ENCODE data around the gene TLE1. TPM values are rescaled to one million over a fixed set of nuclear protein-coding genes. Genes with fewer than 3 reads are reported as not detected.
"Not testable (repeated sequence)": the region's sequence is repeated elsewhere in the genome, so short reads cannot be mapped to it uniquely, and the experiment has no call there.

Gene TLE1
- 65.2 TPM for total RNA-seq

DNA sequence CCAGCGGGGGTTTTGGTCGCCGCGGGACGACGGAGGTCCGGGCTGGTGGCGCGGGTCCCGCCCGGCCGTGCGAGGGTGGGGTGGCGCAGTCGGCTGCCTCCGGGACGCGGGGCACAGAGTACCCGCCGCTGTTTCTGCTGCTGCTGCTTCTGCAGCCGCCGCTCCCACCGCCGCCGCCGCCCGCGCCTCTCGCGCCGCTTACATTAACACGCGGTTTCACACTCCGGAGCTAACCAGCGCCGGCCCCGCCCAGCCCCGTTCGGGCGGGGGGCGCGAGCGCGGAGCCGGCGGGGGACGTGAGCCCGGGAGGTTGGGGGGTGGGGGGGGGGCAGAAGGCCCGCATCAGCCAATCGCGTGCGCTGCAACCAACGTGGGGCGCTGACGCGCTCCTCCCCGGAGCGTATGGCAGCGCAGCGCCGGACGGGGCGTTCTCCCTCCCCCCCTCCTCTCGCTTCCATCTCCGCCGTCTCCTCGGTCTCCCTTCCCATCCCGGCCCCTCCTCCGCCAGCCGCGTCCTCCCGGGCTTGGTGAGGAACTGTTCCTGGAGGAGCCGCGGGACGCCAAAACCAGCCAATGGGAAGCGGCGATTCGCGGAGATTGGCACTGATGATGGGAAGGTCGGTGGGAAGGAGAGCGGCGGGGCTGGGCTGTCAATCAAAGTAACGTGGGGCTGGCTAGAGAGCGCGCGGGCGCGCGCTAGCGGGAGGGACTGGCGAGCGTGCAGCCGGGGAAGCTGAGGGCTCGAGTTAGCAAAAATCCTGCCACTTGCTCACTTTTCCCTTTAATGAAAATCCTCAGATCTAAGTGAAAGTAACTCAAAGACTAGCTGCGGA, at the start of gene TLE1:
Gene TLE1 (minus strand): TSS at position 205 of the 833 bp plus-strand sequence. CDS start 1,307 bp downstream, outside the sequence.
- H3K9ac ChIP-seq (ENCODE audit: low read depth in 1 of 3, low read length in 3 of 3): peak within 1 kb of the TSS; percentile 77 to 88 (median 82)
- peaks cover 0 to 8% (median 3%) of the 10 kb centered on the region in 3 donors for H3K36me3 ChIP-seq (ENCODE audit: control insufficient read depth in 3 of 3, insufficient read depth in 3 of 3, low read length in 3 of 3)
- H3K4me1 ChIP-seq (ENCODE audit: control insufficient read depth in 3 of 3, insufficient read depth in 3 of 3, low read length in 3 of 3): peaks cover 22 to 31% (median 30%) of the 10 kb centered on the region in 3 donors
- peak within 1 kb of the TSS; percentile 79 to 86 (median 82) for H3K4me3 ChIP-seq (ENCODE audit: low read length in 3 of 3)
- H3K9me3 ChIP-seq (ENCODE audit: control insufficient read depth in 3 of 3, low read length in 3 of 3): no peaks in the 10 kb centered on the region
- no peaks in the 10 kb centered on the region for H3K27me3 ChIP-seq (ENCODE audit: control insufficient read depth in 3 of 3, insufficient read depth in 3 of 3, low read length in 3 of 3)
- H3K27ac ChIP-seq (ENCODE audit: low read depth, low read length): peak within 1 kb of the TSS; percentile 78

DNA sequence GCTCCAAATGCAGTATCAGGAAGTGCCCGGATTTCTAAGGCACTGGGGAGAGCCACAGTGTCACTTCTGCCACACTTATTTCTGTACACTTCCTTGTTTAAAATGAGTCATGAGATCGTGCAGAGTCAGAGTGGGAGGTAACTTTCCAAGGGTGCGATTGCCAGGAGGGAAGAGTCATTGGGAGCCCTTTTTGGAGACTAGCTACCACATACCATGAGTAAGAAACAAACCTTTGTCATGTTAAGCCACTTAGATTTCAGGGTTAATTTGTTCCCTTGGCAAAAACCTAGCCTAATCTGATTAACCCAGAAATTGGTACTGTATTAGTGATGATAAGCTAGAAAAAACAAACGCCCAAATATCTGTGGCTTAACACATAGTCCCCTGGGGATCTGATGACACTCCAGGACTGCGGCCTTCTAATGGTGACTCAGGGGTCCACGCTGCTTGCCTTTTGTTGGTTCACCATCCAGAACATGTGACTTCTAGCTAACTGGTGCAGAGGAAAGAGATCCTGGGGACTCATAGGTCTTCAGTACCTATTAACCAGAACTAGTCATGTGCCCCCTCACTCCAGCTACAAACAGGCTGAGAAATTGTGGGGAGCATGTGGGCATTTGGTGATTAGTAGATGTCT, 48.6 kb upstream of the TLE1 start:
- H3K4me1 ChIP-seq (ENCODE audit: control insufficient read depth in 3 of 3, insufficient read depth in 3 of 3, low read length in 3 of 3): peaks cover 0 to 8% (median 0%) of the 10 kb centered on the region in 3 donors
- no peaks in the 10 kb centered on the region for H3K36me3 ChIP-seq (ENCODE audit: control insufficient read depth in 3 of 3, insufficient read depth in 3 of 3, low read length in 3 of 3)
- H3K27ac ChIP-seq (ENCODE audit: low read depth, low read length): no peak overlapping the region
- no peak overlapping the region for H3K9ac ChIP-seq (ENCODE audit: low read depth in 1 of 3, low read length in 3 of 3)
- no peaks in the 10 kb centered on the region for H3K9me3 ChIP-seq (ENCODE audit: control insufficient read depth in 3 of 3, low read length in 3 of 3)
- H3K27me3 ChIP-seq (ENCODE audit: control insufficient read depth in 3 of 3, insufficient read depth in 3 of 3, low read length in 3 of 3): no peaks in the 10 kb centered on the region
- no peak overlapping the region for H3K4me3 ChIP-seq (ENCODE audit: low read length in 3 of 3)

DNA sequence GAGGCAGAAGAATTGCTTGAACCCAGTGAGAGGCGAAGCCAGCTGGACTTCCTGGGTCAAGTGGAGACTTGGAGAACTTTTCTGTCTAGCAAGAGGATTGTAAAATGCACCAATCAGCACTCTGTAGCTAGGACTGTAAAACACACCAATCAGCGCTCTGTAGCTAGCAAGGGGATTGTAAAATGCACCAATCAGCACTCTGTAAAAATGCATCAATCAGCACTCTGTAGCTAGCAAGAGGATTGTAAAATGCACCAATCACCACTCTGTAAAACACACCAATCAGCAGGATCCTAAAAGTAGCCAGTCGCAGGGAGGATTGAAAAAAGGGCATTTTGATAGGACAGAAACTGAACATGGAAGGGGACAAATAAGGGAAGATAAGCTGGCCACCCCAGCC, 41.2 kb upstream of the TLE1 start:
- H3K4me1 ChIP-seq (ENCODE audit: control insufficient read depth in 3 of 3, insufficient read depth in 3 of 3, low read length in 3 of 3); H3K27ac ChIP-seq (ENCODE audit: low read depth, low read length); H3K36me3 ChIP-seq (ENCODE audit: control insufficient read depth in 3 of 3, insufficient read depth in 3 of 3, low read length in 3 of 3); H3K9ac ChIP-seq (ENCODE audit: low read depth in 1 of 3, low read length in 3 of 3); H3K9me3 ChIP-seq (ENCODE audit: control insufficient read depth in 3 of 3, low read length in 3 of 3); H3K27me3 ChIP-seq (ENCODE audit: control insufficient read depth in 3 of 3, insufficient read depth in 3 of 3, low read length in 3 of 3); H3K4me3 ChIP-seq (ENCODE audit: low read length in 3 of 3): not testable (repeated sequence)

- Histone ChIP-seq H3K27ac (ENCODE audit: low read depth, low read length) (no peak overlapping the region), H3K4me3 (ENCODE audit: low read length in 3 of 3) (no peak overlapping the region), H3K4me1 (ENCODE audit: control insufficient read depth in 3 of 3, insufficient read depth in 3 of 3, low read length in 3 of 3) (peaks cover 0 to 3% (median 0%) of the 10 kb centered on the region in 3 donors), H3K27me3 (ENCODE audit: control insufficient read depth in 3 of 3, insufficient read depth in 3 of 3, low read length in 3 of 3) (no peaks in the 10 kb centered on the region), H3K36me3 (ENCODE audit: control insufficient read depth in 3 of 3, insufficient read depth in 3 of 3, low read length in 3 of 3) (no peaks in the 10 kb centered on the region), H3K9me3 (ENCODE audit: control insufficient read depth in 3 of 3, low read length in 3 of 3) (no peaks in the 10 kb centered on the region), H3K9ac (ENCODE audit: low read depth in 1 of 3, low read length in 3 of 3) (no peak overlapping the region)
Observed at GRCh38 chr9:81729135-81729534, 39.8 kb upstream of the TLE1 start.

- Histone ChIP-seq H3K9me3 (ENCODE audit: control insufficient read depth in 3 of 3, low read length in 3 of 3) (no peaks in the 10 kb centered on the region), H3K4me1 (ENCODE audit: control insufficient read depth in 3 of 3, insufficient read depth in 3 of 3, low read length in 3 of 3) (peaks cover 0 to 3% (median 0%) of the 10 kb centered on the region in 3 donors), H3K27ac (ENCODE audit: low read depth, low read length) (no peak overlapping the region), H3K27me3 (ENCODE audit: control insufficient read depth in 3 of 3, insufficient read depth in 3 of 3, low read length in 3 of 3) (no peaks in the 10 kb centered on the region), H3K36me3 (ENCODE audit: control insufficient read depth in 3 of 3, insufficient read depth in 3 of 3, low read length in 3 of 3) (no peaks in the 10 kb centered on the region), H3K4me3 (ENCODE audit: low read length in 3 of 3) (no peak overlapping the region), H3K9ac (ENCODE audit: low read depth in 1 of 3, low read length in 3 of 3) (no peak overlapping the region)
Observed at GRCh38 chr9:81724242-81724889, 35.0 kb upstream of the TLE1 start.

- Histone ChIP-seq H3K9ac (ENCODE audit: low read depth in 1 of 3, low read length in 3 of 3) (no peak overlapping the region), H3K9me3 (ENCODE audit: control insufficient read depth in 3 of 3, low read length in 3 of 3) (no peaks in the 10 kb centered on the region), H3K27me3 (ENCODE audit: control insufficient read depth in 3 of 3, insufficient read depth in 3 of 3, low read length in 3 of 3) (no peaks in the 10 kb centered on the region), H3K4me1 (ENCODE audit: control insufficient read depth in 3 of 3, insufficient read depth in 3 of 3, low read length in 3 of 3) (no peaks in the 10 kb centered on the region), H3K27ac (ENCODE audit: low read depth, low read length) (no peak overlapping the region), H3K4me3 (ENCODE audit: low read length in 3 of 3) (no peak overlapping the region), H3K36me3 (ENCODE audit: control insufficient read depth in 3 of 3, insufficient read depth in 3 of 3, low read length in 3 of 3) (no peaks in the 10 kb centered on the region)
Observed at GRCh38 chr9:81722277-81722676, 32.9 kb upstream of the TLE1 start.

DNA sequence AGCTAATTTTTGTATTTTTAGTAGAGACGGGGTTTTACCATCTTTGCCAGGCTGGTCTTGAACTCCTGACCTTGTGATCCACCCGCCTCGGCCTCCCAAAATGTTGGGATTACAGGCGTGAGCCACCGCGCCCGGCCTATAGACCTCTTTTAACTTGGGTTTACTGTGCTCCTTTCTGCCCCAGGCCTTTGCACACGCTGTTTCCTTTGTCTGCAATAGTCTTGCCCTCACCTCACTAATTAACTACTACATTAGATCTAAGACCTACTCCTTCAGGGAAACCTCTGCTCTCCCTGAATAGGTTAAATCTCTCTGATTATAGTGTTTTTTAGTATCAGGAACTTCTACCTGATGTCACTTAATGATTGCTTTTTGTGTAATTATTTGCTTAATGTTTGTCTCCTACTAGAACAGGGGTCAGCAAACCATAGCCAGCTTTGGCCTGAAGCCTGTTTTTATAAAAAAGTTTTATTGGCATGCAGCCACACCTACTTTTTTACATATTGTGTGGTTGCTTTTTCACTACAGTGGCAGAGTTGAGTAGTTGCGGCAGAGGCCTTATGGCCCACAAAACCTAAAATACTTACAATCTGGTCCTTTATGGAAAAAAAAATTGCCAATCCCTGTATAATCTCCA, 31.2 kb upstream of the TLE1 start:
- H3K27ac ChIP-seq (ENCODE audit: low read depth, low read length): no peak overlapping the region
- H3K9me3 ChIP-seq (ENCODE audit: control insufficient read depth in 3 of 3, low read length in 3 of 3): no peaks in the 10 kb centered on the region
- H3K27me3 ChIP-seq (ENCODE audit: control insufficient read depth in 3 of 3, insufficient read depth in 3 of 3, low read length in 3 of 3): no peaks in the 10 kb centered on the region
- no peak overlapping the region for H3K9ac ChIP-seq (ENCODE audit: low read depth in 1 of 3, low read length in 3 of 3)
- no peaks in the 10 kb centered on the region for H3K36me3 ChIP-seq (ENCODE audit: control insufficient read depth in 3 of 3, insufficient read depth in 3 of 3, low read length in 3 of 3)
- no peak overlapping the region for H3K4me3 ChIP-seq (ENCODE audit: low read length in 3 of 3)
- H3K4me1 ChIP-seq (ENCODE audit: control insufficient read depth in 3 of 3, insufficient read depth in 3 of 3, low read length in 3 of 3): no peaks in the 10 kb centered on the region

GRCh38 chr9:81719972-81720371, 30.6 kb upstream of the TLE1 start:
- Histone ChIP-seq H3K27ac (ENCODE audit: low read depth, low read length) (no peak overlapping the region), H3K27me3 (ENCODE audit: control insufficient read depth in 3 of 3, insufficient read depth in 3 of 3, low read length in 3 of 3) (no peaks in the 10 kb centered on the region), H3K9ac (ENCODE audit: low read depth in 1 of 3, low read length in 3 of 3) (no peak overlapping the region), H3K9me3 (ENCODE audit: control insufficient read depth in 3 of 3, low read length in 3 of 3) (no peaks in the 10 kb centered on the region), H3K4me3 (ENCODE audit: low read length in 3 of 3) (no peak overlapping the region), H3K36me3 (ENCODE audit: control insufficient read depth in 3 of 3, insufficient read depth in 3 of 3, low read length in 3 of 3) (no peaks in the 10 kb centered on the region), H3K4me1 (ENCODE audit: control insufficient read depth in 3 of 3, insufficient read depth in 3 of 3, low read length in 3 of 3) (no peaks in the 10 kb centered on the region)

- no peak overlapping the region for H3K4me3 ChIP-seq (ENCODE audit: low read length in 3 of 3)
- no peak overlapping the region for H3K27ac ChIP-seq (ENCODE audit: low read depth, low read length)
- H3K27me3 ChIP-seq (ENCODE audit: control insufficient read depth in 3 of 3, insufficient read depth in 3 of 3, low read length in 3 of 3): no peaks in the 10 kb centered on the region
- no peaks in the 10 kb centered on the region for H3K36me3 ChIP-seq (ENCODE audit: control insufficient read depth in 3 of 3, insufficient read depth in 3 of 3, low read length in 3 of 3)
- no peak overlapping the region for H3K9ac ChIP-seq (ENCODE audit: low read depth in 1 of 3, low read length in 3 of 3)
- H3K9me3 ChIP-seq (ENCODE audit: control insufficient read depth in 3 of 3, low read length in 3 of 3): no peaks in the 10 kb centered on the region
- H3K4me1 ChIP-seq (ENCODE audit: control insufficient read depth in 3 of 3, insufficient read depth in 3 of 3, low read length in 3 of 3): no peaks in the 10 kb centered on the region
Observed at GRCh38 chr9:81718244-81718643, 28.9 kb upstream of the TLE1 start.

DNA sequence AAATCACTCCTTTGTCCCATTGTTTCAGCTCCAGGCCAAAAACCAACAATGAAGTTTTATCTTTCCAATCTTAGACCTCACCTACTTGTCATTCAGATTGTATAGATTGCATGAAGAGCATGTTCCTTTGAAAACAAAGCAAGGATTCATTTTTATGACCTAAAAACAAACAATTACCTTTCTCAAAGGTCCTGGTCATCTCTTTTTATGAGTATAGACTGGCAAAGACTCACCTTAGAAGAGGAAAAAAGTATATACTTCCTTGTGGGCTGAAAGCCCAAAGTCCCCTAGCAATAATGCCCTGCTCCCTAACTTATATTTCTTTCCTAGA, 28.4 kb upstream of the TLE1 start:
- Histone ChIP-seq H3K27me3 (ENCODE audit: control insufficient read depth in 3 of 3, insufficient read depth in 3 of 3, low read length in 3 of 3) (no peaks in the 10 kb centered on the region), H3K9me3 (ENCODE audit: control insufficient read depth in 3 of 3, low read length in 3 of 3) (no peaks in the 10 kb centered on the region), H3K36me3 (ENCODE audit: control insufficient read depth in 3 of 3, insufficient read depth in 3 of 3, low read length in 3 of 3) (no peaks in the 10 kb centered on the region), H3K9ac (ENCODE audit: low read depth in 1 of 3, low read length in 3 of 3) (no peak overlapping the region), H3K4me1 (ENCODE audit: control insufficient read depth in 3 of 3, insufficient read depth in 3 of 3, low read length in 3 of 3) (no peaks in the 10 kb centered on the region), H3K4me3 (ENCODE audit: low read length in 3 of 3) (no peak overlapping the region), H3K27ac (ENCODE audit: low read depth, low read length) (no peak overlapping the region)

Data from skeletal muscle tissue (tissue), 4 donors.